DND-41 (cell line): ENCODE results near the gene SOX5.

Experiments used
- EZH2 ChIP-seq: IDR thresholded peaks from 3 replicates; pipeline ENCODE4 v1.6.1; 2012; ENCODE audit warnings: borderline replicate concordance, low read depth, mild to moderate bottlenecking, moderate library complexity, low read length, inconsistent platforms; ENCODE audit not compliant: severe bottlenecking
- TF ChIP-seq, protein P1 (sequence below): IDR thresholded peaks from 2 replicates; pipeline ENCODE4 v1.5.1; 2012; ENCODE audit warnings: borderline replicate concordance, low read length, moderate library complexity, mild to moderate bottlenecking; ENCODE audit not compliant: poor library complexity, severe bottlenecking; ENCODE audit errors: extremely low read depth

GRCh38 chr12:23964812-23965211 is 15.3 kb upstream of the SOX5 start:
- TF ChIP-seq, protein P1, sequence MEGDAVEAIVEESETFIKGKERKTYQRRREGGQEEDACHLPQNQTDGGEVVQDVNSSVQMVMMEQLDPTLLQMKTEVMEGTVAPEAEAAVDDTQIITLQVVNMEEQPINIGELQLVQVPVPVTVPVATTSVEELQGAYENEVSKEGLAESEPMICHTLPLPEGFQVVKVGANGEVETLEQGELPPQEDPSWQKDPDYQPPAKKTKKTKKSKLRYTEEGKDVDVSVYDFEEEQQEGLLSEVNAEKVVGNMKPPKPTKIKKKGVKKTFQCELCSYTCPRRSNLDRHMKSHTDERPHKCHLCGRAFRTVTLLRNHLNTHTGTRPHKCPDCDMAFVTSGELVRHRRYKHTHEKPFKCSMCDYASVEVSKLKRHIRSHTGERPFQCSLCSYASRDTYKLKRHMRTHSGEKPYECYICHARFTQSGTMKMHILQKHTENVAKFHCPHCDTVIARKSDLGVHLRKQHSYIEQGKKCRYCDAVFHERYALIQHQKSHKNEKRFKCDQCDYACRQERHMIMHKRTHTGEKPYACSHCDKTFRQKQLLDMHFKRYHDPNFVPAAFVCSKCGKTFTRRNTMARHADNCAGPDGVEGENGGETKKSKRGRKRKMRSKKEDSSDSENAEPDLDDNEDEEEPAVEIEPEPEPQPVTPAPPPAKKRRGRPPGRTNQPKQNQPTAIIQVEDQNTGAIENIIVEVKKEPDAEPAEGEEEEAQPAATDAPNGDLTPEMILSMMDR, result no peak
- no peak for TF ChIP-seq EZH2
